Spleen (tissue), 11 donors: ENCODE results near the gene GNAS-AS1. TPM values are rescaled to one million over a fixed set of nuclear protein-coding genes. Genes with fewer than 3 reads are reported as not detected.

Experiments
- DNase-seq: peaks from one replicate; pipeline ENCODE4 v3.0.0-alpha.2; 2020
- H3K27ac ChIP-seq, 8 donors: fragments of 200-600 bp; sonication (generic) in 7 of 8; 1 replicate in 4 of 8; 2 replicates in 4 of 8; pipeline versions ENCODE4 v1.5.0 to v1.8.0; 2016 to 2021; ENCODE audit warnings: inconsistent platforms in 4 of 8, mild to moderate bottlenecking in 4 of 8, moderate library complexity in 1 of 8
- H3K27me3 ChIP-seq, 7 donors: fragments of 200-600 bp; sonication (generic) in 6 of 7; replicated peaks in 1 of 7; 1 replicate in 4 of 7; 2 replicates in 3 of 7; pipeline versions ENCODE4 v1.5.0 to v1.8.0; 2016 to 2021; ENCODE audit warnings: inconsistent platforms in 3 of 7, mild to moderate bottlenecking in 1 of 7
- H3K36me3 ChIP-seq, 6 donors: fragments of 200-600 bp; sonication (generic) in 5 of 6; 1 replicate in 4 of 6; 2 replicates in 2 of 6; pipeline versions ENCODE4 v1.5.0 to v1.8.0; 2016 to 2021; ENCODE audit warnings: inconsistent platforms in 2 of 6
- H3K4me1 ChIP-seq, 6 donors: fragments of 200-600 bp; sonication (generic) in 5 of 6; 1 replicate in 3 of 6; 2 replicates in 3 of 6; pipeline versions ENCODE4 v1.5.0 to v1.8.0; 2016 to 2021; ENCODE audit warnings: inconsistent platforms in 3 of 6
- H3K4me3 ChIP-seq, 8 donors: fragments of 200-600 bp; sonication (generic) in 7 of 8; 1 replicate in 4 of 8; 2 replicates in 4 of 8; pipeline versions ENCODE4 v1.5.0 to v1.8.0; 2016 to 2021; ENCODE audit warnings: inconsistent platforms in 4 of 8, mild to moderate bottlenecking in 4 of 8, moderate library complexity in 2 of 8
- H3K9me3 ChIP-seq, 8 donors: fragments of 200-600 bp; sonication (generic) in 7 of 8; 1 replicate in 4 of 8; 2 replicates in 4 of 8; pipeline versions ENCODE4 v1.5.0 to v1.8.0; 2016 to 2021; ENCODE audit warnings: inconsistent platforms in 4 of 8
- POLR2A ChIP-seq, 3 donors: fragments of 450-650 bp; IDR thresholded peaks; one replicate each; pipeline ENCODE4 v1.5.1; 2017; ENCODE audit warnings: antibody characterized with exemption in 3 of 3, mild to moderate bottlenecking in 1 of 3
- POLR2AphosphoS5 ChIP-seq, 3 donors: sonication (generic); formaldehyde crosslinking; IDR thresholded peaks; one replicate each; pipeline ENCODE4 v1.5.1; 2017; ENCODE audit warnings: antibody characterized with exemption in 3 of 3
- WGBS, 5 donors: extraction: QIAGEN DNeasy Blood & Tissue Kit in 3 of 5; methylation state at CpG; one replicate each; pipeline versions ENCODE4 v1.1.5 to v1.1.7; 2013 to 2018; 5-methylcytosine and 5-hydroxymethylcytosine counted together
- intact Hi-C: fragments of 100-400 bp; cut with DNase I; formaldehyde crosslinking; loops from one replicate; pipeline ENCODE4 v1.15.0; 2023; ENCODE audit warnings: low total_unique reads
- polyA plus RNA-seq, 3 donors: library from polyadenylated mRNA; stranded (reverse); fragments of 200-250 nt; gene quantifications; one replicate each; pipeline ENCODE4 v1.2.1, GENCODE V29; 2013
- total RNA-seq, 7 donors: library from RNA; depleted of rRNA in 3 of 7; stranded (reverse); fragments of >200 nt in 3 of 7; fragmentation: NEBNext Ultra II Directional in 4 of 7; extraction: Animal tissue kit (Norgen Biotek cat#: 25700) in 4 of 7; gene quantifications; one replicate each; pipeline versions ENCODE4 v1.1.0 to v1.2.1, GENCODE V29; 2016 to 2021
- TF ChIP-seq, protein P1 (sequence below), 11 experiments: fragments of 200-600 bp in 7 of 11; fragments of 450-650 bp in 4 of 11; sonication (generic) in 4 of 11; IDR thresholded peaks in 8 of 11; conservative IDR thresholded peaks in 3 of 11; 1 replicate in 7 of 11; 2 replicates in 4 of 11; pipeline versions ENCODE4 v1.4.0 to v1.8.0; 2016 to 2021; ENCODE audit warnings: antibody characterized with exemption in 11 of 11, inconsistent platforms in 4 of 11, mild to moderate bottlenecking in 1 of 11
- donor health status: healthy with polysubstance abuse.
- donor health status: DM: no; HTN: no; CAD: no; lungs with moderate emphysema.
- donor health status: DM: no; HTN: no; CAD: no.
- donor health status: Bipolar disorder and iron deficiency.
- donor health status: healthy.
- donor health status: DM: no; HTN: no; CAD: no.
- donor health status: DM: yes; HTN: yes; CAD: no.

The GNAS-AS1 gene
- total and polyA plus RNA-seq, 10 donors: 0.18 to 1.1 (median 0.45) TPM; not detected in 2

GRCh38 chr20:58898629-58899408 is 48.1 kb upstream of the GNAS-AS1 start:
- Histone ChIP-seq H3K36me3 (peaks cover 0 to 83% (median 18%) of the 10 kb centered on the region in 6 donors), H3K4me1 (peaks cover 50 to 100% (median 83%) of the 10 kb centered on the region in 6 donors), H3K9me3 (no peaks in the 10 kb centered on the region), H3K27ac (peak overlapping the region in 2 of 8 donors; percentile 21 to 37), H3K4me3 (no peak overlapping the region), H3K27me3 (no peaks in the 10 kb centered on the region)
- TF ChIP-seq POLR2A (IDR thresholded peaks at IDR 0.05): no peak
- no peak for TF ChIP-seq POLR2AphosphoS5 (IDR thresholded peaks at IDR 0.05)
- TF ChIP-seq, protein P1, sequence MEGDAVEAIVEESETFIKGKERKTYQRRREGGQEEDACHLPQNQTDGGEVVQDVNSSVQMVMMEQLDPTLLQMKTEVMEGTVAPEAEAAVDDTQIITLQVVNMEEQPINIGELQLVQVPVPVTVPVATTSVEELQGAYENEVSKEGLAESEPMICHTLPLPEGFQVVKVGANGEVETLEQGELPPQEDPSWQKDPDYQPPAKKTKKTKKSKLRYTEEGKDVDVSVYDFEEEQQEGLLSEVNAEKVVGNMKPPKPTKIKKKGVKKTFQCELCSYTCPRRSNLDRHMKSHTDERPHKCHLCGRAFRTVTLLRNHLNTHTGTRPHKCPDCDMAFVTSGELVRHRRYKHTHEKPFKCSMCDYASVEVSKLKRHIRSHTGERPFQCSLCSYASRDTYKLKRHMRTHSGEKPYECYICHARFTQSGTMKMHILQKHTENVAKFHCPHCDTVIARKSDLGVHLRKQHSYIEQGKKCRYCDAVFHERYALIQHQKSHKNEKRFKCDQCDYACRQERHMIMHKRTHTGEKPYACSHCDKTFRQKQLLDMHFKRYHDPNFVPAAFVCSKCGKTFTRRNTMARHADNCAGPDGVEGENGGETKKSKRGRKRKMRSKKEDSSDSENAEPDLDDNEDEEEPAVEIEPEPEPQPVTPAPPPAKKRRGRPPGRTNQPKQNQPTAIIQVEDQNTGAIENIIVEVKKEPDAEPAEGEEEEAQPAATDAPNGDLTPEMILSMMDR (IDR thresholded peaks at IDR 0.05 in 8 of 11, conservative IDR thresholded peaks at IDR 0.05 in 3 of 11): no peak
- intact Hi-C loops: loop anchor here (10.0 kb wide), 1 partner anchor 106 kb away; the partner anchor contains the start of gene CTSZ
- 81 to 89% (median 86%) methylated on average over 15 of the region's 15 CpGs for WGBS, 5 donors
- no peak for DNase-seq

GRCh38 chr20:58897488-58897887 is 46.8 kb upstream of the GNAS-AS1 start:
- Histone ChIP-seq H3K27me3 (no peaks in the 10 kb centered on the region), H3K4me1 (peaks cover 60 to 100% (median 88%) of the 10 kb centered on the region in 6 donors), H3K27ac (peak overlapping the region in 5 of 8 donors; percentile 19 to 44 (median 37)), H3K36me3 (peaks cover 0 to 70% (median 10%) of the 10 kb centered on the region in 6 donors), H3K9me3 (no peaks in the 10 kb centered on the region), H3K4me3 (no peak overlapping the region)
- intact Hi-C loops: loop anchor here (10.0 kb wide), 1 partner anchor 107 kb away; the partner anchor contains the start of gene CTSZ
- TF ChIP-seq POLR2AphosphoS5 (IDR thresholded peaks at IDR 0.05): no peak
- no peak for TF ChIP-seq POLR2A (IDR thresholded peaks at IDR 0.05)
- TF ChIP-seq, protein P1 (IDR thresholded peaks at IDR 0.05 in 8 of 11, conservative IDR thresholded peaks at IDR 0.05 in 3 of 11): no peak
- DNase-seq: no peak
- 40 to 54% (median 47%) methylated on average over 4 of the region's 4 CpGs for WGBS, 5 donors

DNA sequence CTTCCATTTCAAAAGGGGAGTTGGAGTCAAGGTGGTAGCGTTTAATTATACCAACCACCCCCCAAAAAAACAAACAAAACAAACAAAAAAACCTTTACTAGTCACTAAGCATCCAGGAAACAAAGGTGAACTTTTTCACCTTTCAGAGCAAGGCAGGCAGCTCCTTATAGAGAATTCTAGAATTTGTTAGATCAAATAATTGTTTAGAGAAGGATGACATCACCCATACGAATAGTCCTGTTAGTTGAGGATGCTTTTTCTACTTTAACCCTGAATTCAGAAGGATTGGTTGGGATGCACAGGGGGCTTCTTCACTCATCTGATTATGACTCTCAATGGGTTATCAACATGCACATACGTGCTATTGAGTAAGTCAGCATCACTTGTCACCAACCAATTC is 46.1 kb upstream of the GNAS-AS1 start:
- H3K36me3 ChIP-seq: peaks cover 0 to 63% (median 10%) of the 10 kb centered on the region in 6 donors
- DNase-seq: no peak
- H3K27me3 ChIP-seq: no peaks in the 10 kb centered on the region
- intact Hi-C loops: loop anchor here (10.0 kb wide), 1 partner anchor 108 kb away; the partner anchor contains the start of gene CTSZ
- no peak overlapping the region for H3K4me3 ChIP-seq
- peaks cover 60 to 94% (median 84%) of the 10 kb centered on the region in 6 donors for H3K4me1 ChIP-seq
- TF ChIP-seq POLR2AphosphoS5 (IDR thresholded peaks at IDR 0.05) (no peak), POLR2A (IDR thresholded peaks at IDR 0.05) (no peak)
- TF ChIP-seq, protein P1 (IDR thresholded peaks at IDR 0.05 in 8 of 11, conservative IDR thresholded peaks at IDR 0.05 in 3 of 11): no peak
- no peaks in the 10 kb centered on the region for H3K9me3 ChIP-seq
- 68 to 81% (median 70%) methylated on average over 3 of the region's 3 CpGs for WGBS, 5 donors
- peak overlapping the region in 2 of 8 donors; percentile 37 to 40 for H3K27ac ChIP-seq
